Stimulated activated CD8-positive, alpha-beta memory T cell treated with anti-CD3 and anti-CD28 coated beads, Interleukin-7, amount 100 ng/mL, for 48 hours (primary cell): ENCODE results near the gene LDHA.
A peak's percentile ranks its signal among the peaks of the same experiment; 100 is the strongest.
"Not testable (repeated sequence)": the region's sequence is repeated elsewhere in the genome, so short reads cannot be mapped to it uniquely, and the experiment has no call there.

Experiments used
- DNase-seq, 2 donors: peaks; one replicate each; pipeline ENCODE4 v3.0.0-alpha.2; 2020; ENCODE audit warnings: low read depth in 1 of 2; ENCODE audit errors: extremely low read depth in 1 of 2

The LDHA gene

GRCh38 chr11:18393581-18394274 lies 635 bp upstream of the LDHA start:
- DNase-seq: no peak

GRCh38 chr11:18394928-18395734 lies 768 bp downstream of the LDHA start:
- DNase-seq: no peak

- DNase-seq: peak; percentile 90 to 96
Observed at GRCh38 chr11:18395735-18396504, 1.6 kb downstream of the LDHA start.

- no peak for DNase-seq
Observed at GRCh38 chr11:18397921-18398320, 3.6 kb downstream of the LDHA start.

- not testable (repeated sequence) for DNase-seq
Observed at GRCh38 chr11:18401077-18401476, 6.7 kb downstream of the LDHA start.

GRCh38 chr11:18404062-18404461 lies 9.7 kb downstream of the LDHA start:
- no peak for DNase-seq

GRCh38 chr11:18407400-18407799 lies 13.0 kb downstream of the LDHA start:
- DNase-seq: not testable (repeated sequence)

GRCh38 chr11:18408558-18409291 lies 14.4 kb downstream of the LDHA start:
- DNase-seq: no peak

GRCh38 chr11:18416459-18416858 lies 22.1 kb downstream of the LDHA start:
- DNase-seq: no peak

- no peak for DNase-seq
Observed at GRCh38 chr11:18419040-18419439, 24.7 kb downstream of the LDHA start.

- DNase-seq: no peak
Observed at GRCh38 chr11:18420067-18420466, 25.7 kb downstream of the LDHA start.

- no peak for DNase-seq
Observed at GRCh38 chr11:18427240-18427639, 32.9 kb downstream of the LDHA start.

- DNase-seq: no peak
Observed at GRCh38 chr11:18429332-18429731, 35.0 kb downstream of the LDHA start.

- no peak for DNase-seq
Observed at GRCh38 chr11:18438691-18439090, 44.3 kb downstream of the LDHA start.

GRCh38 chr11:18449251-18449650 lies 54.9 kb downstream of the LDHA start:
- no peak for DNase-seq

GRCh38 chr11:18452927-18453326 lies 58.6 kb downstream of the LDHA start:
- DNase-seq: no peak

- no peak for DNase-seq
Observed at GRCh38 chr11:18455686-18456372, 61.5 kb downstream of the LDHA start, which contains the start of gene LDHAL6A. Gene LDHAL6A (plus strand): TSS chr11:18455856. CDS start chr11:18456681, 825 bp downstream.

- no peak for DNase-seq
Observed at GRCh38 chr11:18457450-18457849, 63.1 kb downstream of the LDHA start.
